DLD1 (cell line): ENCODE data around the gene ZNF100.
"Not testable (repeated sequence)": the region's sequence is repeated elsewhere in the genome, so short reads cannot be mapped to it uniquely, and the experiment has no call there.

Source experiments
- in situ Hi-C: cut with HindIII; loops from 2 replicates; pipeline ENCODE4 v1.10.0; 2017; ENCODE audit warnings: low sequenced_read_pairs

ZNF100 gene

DNA sequence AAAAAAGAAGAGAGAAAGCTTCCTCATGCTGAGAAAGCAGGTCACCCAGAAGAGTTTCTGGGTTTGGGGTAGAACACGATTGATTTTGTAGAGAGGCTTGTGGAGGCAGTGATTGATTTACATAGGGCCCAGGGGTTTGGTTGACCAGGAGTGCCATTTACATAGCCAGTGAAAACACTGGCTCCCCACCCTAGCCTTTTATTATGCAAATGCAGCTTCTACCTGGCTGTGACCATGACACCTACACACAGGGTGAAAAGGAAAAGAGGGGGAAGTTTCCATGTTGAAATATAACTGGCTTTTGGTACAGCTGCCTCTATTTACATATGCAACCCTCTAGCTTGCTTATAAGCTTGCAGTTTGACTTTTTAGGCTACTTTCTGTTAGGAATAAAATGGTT lies 62.0 kb downstream of the ZNF100 start:
- in situ Hi-C loops: no loop called here

DNA sequence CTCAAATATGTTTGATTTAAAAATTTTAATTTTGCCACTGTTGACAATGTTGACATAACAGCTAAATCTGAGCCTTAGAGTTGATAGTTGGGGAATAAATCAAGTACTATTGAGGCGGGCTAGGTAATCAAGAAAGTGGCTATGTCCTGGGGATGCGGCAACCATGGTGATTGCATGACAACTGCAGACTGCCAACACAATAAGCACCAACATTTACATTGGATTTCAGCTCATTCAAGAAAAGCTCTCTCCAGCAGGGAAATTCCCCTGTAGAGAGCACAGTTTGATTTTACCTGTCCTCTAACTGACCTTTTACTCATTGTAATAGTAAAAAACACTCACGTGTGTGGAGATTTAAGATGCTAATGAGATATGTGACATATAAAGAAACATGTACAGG lies 63.1 kb downstream of the ZNF100 start:
- in situ Hi-C loops: no loop called here

DNA sequence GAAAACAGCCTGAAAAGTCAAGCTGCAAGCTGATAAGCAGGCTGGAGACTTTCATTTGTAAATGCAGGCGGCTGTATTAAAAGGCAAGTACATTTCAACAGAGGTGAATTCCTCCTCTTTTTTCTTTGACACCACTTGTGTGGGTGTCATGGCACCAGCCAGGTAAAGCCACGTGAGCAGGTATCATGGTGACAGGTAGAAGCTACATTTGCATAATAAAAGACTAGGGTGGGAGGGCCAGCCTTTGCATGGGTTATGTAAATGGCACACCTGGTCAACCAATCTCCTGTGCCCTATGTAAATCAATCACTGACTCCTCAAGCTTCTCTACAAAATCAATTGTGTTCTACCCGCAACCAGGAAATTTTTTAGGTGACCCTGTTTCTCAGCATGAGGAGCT lies 68.2 kb downstream of the ZNF100 start:
- in situ Hi-C loops: no loop called here

DNA sequence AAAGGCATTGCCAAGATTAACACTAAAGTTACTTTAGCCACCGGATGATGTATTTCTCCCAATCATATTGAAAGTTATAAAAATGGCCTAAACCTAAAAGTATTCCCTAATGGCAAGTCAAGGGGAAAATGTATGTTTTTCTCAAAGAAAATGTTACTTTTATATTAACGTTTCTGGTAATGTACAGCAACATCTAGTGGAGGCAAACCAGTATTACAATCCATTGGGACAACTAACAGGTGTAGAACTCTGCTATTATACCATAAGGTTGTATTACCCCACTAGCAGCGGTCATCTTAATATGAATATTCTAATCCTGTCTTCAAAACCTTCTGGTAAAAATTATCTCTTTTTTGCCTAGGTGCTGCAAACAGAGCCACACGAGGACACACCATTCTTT lies 69.2 kb downstream of the ZNF100 start:
- in situ Hi-C loops: no loop called here

DNA sequence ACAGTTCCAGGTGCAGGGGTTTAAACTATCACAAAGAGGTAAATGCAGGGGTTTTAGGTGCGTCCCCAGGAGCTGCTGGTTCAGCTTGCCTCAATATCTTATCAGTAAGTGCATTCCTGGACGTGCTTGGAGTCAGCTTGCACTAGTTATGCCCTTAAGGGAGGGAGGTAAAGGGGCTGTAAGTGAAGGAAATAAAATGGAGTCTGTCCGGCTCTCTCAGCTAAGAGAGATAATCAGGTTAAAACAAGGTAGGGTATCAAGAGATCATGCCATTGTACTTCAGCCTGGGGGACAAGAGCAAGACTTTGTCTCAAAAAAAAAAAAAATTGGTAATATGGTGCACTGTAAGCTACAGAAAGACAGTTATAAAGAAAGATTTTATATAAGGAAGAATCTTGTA lies 69.7 kb downstream of the ZNF100 start:
- in situ Hi-C loops: no loop called here

DNA sequence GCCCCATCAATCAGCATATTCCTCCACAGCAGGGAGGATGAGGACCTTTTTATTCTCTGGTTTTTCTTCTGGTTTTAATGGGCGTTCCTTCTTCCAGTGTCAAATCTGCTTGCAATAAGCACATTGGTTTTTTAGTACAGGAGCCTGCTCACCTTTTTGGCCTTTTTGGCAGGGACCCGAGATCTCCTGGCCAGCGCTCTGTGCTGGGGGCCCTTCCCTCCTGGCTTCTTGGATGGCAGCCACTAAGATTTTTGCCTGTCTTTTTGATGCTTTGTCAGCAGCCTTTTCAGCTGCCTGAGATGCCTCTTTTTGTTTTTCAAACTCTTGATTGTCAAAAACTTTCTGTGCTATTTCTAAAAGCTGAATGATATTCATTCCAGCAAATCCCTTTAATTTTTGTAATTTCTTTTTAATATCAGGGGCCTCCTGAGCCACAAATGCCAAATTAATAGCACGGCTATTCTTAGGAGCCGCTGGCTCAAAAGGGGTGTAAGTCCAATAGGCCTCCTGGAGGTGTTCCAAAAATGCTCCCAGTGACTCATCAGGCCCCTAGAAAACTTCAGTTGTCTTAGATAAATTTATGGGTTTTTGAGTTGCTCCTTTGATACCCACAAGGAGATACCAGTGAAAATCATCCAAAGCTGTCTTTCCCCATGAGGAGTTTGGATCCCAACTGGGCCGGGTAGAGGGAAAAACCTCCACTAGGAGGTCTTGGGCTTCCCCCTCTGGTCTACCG lies 73.0 kb downstream of the ZNF100 start:
- in situ Hi-C loops: no loop called here

DNA sequence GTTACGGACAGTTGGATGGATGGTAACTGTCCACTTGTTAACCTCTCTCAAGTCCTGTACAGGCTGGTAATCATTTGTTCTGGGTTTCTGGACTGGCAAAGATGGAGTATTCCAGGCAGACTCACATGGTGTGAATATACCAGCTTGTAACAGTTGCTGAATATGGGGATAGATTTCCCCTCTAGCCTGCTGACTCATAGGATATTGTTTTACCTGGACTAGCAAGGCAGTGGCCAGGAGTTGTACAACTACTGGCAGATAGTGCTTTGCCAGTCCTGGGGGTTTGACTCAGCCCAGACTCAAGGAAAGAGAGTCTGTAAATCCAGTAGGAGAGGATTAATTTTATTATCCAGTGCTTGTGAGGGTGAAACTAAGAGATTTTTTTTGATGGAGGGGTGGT lies 74.0 kb downstream of the ZNF100 start:
- in situ Hi-C loops: no loop called here

DNA sequence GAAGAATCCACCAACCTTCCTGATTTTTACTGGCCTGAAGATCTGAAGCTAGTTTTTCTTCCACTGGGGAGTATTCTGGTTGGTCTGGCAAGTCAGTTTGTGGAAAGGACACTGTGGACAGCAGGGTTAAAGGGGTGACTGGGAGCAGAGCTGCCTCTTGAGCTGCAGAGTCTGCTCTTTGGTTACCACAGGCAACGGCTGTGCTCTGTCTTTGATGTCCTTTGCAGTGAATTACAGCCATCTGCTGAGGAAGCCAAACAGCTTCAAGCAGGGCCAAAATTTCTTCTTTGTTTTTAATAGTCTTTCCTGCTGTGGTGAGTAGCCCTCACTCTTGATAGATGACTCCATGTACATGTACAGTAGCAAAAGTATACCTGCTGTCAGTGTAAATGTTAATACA lies 75.7 kb downstream of the ZNF100 start:
- in situ Hi-C loops: no loop called here

DNA sequence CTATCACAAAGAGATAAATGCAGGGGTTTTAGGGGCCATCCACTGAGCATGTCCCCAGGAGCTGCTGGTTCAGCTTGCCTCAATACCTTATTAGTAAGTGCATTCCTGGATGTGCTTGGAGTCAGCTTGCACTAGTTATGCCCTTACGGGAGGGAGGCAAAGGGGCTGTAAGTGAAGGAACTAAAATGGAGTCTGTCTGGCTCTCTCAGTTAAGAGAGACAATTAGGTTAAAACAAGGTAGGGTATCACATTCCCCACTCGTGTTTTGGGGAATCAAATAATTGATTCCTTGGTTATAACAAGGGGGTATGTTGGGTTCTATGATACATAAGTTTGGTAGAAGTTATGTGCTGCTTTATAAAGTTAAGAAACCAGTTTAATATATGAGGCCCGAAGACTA lies 78.9 kb downstream of the ZNF100 start:
- in situ Hi-C loops: no loop called here

DNA sequence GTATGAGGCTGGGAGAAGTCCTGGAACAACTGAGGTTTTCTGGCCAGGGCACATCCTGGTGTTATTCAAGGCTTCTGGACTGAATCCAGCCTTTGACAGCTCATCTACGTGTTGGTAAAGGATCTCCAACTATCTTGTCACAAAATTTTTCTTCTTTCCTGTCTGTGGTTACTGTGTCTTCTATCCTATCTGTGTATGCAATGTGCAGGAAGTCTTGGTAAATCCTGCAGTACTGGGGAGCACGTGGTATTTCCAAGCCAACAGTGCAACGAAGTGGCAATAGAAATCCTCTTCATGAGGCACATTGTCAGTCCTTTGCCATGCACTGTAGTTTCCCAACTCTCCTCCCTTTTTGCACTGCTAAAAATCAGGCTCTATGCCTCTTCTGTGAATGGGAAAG lies 86.7 kb downstream of the ZNF100 start:
- in situ Hi-C loops: no loop called here

DNA sequence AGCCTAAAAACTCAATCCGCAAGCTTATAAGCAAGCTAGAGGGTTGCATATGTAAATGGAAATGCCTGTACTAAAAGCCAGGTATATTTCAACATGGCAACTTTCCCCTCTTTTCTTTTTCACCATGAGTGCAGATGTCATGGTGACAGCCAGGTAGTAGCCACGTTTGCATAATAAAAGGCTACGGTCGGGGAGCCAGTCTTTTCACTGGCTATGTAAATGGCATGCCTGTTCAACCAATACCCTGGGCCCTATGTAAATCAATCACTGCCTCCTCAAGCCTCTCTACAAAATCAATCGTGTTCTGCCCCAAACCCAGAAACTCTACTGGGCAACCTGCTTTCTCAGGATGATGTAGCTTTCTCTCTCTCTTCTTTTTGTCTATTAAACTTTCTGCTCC lies 87.4 kb downstream of the ZNF100 start:
- in situ Hi-C loops: no loop called here

DNA sequence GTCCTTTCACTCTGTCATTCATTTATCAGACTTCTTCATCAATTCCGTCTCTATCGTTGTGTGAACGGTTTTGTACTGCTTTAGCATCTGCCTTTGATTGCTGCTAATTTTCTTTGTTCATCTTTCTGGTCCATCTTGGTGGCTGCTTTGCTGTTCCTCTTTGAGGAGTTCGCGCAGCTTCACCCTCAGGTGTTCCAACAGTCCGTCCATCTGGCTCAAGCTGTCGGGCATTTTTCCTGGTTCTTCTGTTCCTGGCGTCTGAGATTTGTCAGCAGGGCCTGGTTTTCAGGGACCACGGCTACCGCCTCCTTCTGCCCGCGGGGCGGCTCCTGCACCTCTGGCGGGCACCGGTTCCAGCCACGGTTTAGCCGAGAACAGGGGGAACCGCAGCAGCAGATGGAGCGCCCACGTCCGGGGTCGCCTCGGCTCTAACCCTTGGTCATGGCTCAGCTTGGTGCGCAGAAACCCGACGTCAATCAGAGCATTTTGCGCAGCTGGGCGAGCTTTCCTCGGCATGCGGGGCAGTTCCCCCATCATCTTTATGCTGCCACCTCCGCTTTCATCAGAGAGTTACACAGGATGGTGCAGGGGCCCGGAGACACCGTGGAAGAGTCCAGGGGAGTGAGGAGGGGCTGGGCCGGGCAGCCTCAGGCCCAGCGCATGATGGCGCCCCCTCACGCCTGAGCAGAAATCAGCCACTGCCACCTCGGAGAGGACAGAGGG lies 89.5 kb downstream of the ZNF100 start:
- in situ Hi-C loops: no loop called here

DNA sequence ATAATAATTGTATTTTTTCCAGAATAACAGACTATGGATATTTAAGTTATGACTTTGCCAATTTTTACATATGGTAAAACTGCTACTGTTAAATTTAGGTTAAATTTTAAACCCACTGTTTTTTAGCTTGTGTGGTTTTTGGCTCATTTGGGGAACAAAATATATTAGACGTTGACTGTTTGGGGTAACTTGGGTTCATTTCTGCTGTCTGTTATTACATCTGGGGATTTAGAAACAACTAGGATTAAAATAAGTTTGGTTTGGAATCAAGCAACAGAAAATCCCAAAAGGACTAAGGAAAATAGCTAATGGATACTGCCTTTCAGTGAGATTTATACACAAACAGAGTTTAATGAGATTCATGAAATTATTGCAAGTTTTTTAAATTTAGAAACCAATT lies 92.9 kb downstream of the ZNF100 start:
- in situ Hi-C loops: no loop called here

DNA sequence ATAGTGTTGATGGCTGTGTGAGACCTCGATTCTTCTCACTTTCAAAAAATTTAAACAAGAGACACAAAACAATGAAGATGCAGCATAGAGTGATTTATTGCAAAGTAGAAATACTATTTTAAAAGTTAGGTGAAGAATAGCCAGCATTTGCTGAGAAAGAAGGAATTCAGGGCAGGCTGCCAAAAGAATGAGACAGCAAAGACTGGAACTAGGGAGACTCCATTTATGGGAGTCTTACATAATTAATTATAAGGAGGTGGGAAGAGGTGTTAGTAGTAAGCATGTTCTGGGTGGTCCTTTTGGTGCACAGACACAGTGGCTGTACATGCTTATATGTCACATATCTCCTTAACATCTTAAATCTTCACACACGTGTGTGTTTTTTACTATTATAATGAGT lies 93.9 kb downstream of the ZNF100 start:
- in situ Hi-C loops: not testable (repeated sequence)
